ENCODE results near the gene FSTL4.

DNA sequence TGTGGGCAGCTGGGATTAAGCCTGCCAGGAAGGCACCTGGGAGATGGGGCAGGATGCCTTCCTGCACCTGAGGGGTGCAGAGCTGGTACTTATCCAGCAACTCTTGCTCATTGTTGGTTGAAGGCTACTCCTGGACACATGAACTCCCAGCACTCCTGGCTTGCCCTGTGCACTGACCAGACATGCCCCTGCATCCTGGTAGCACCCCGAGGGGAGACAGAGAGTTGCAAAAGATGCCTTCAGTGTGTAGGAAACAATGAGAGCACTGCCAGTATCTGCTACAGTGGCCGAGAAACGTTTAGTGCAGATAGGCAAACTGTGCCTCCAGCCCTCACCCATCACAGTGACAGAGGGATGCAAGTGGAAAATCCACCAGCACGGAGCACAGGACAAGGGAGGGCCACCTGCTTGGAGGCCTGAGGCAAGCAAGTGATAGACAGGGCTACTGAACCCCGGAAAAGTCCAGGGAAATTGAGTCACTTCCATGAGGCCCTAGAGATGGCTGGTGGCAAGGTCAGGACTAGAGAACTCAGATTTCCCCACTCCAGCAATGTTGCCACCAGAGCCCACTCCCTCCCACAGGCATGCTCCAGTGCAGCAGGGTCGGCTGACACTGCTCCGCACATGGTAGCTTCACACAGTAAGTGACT is 171.1 kb downstream of the FSTL4 start:
- TF ChIP-seq, protein P1, sequence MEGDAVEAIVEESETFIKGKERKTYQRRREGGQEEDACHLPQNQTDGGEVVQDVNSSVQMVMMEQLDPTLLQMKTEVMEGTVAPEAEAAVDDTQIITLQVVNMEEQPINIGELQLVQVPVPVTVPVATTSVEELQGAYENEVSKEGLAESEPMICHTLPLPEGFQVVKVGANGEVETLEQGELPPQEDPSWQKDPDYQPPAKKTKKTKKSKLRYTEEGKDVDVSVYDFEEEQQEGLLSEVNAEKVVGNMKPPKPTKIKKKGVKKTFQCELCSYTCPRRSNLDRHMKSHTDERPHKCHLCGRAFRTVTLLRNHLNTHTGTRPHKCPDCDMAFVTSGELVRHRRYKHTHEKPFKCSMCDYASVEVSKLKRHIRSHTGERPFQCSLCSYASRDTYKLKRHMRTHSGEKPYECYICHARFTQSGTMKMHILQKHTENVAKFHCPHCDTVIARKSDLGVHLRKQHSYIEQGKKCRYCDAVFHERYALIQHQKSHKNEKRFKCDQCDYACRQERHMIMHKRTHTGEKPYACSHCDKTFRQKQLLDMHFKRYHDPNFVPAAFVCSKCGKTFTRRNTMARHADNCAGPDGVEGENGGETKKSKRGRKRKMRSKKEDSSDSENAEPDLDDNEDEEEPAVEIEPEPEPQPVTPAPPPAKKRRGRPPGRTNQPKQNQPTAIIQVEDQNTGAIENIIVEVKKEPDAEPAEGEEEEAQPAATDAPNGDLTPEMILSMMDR (IDR thresholded peaks at IDR 0.05) = no peak
- TF ChIP-seq POLR2A (IDR thresholded peaks at IDR 0.05) (no peak), POLR2AphosphoS5 (IDR thresholded peaks at IDR 0.05) (no peak)

Measured in transverse colon (tissue), 4 donors.